ENCODE results near the gene CFAP97.
A peak's percentile ranks its signal among the peaks of the same experiment; 100 is the strongest.
"Not testable (repeated sequence)": the region's sequence is repeated elsewhere in the genome, so short reads cannot be mapped to it uniquely, and the experiment has no call there.

Gene CFAP97

GRCh38 chr4:185221912-185222311 lies 18.1 kb upstream of the CFAP97 start:
- DNase-seq (ENCODE audit: low read depth), result no peak

DNA sequence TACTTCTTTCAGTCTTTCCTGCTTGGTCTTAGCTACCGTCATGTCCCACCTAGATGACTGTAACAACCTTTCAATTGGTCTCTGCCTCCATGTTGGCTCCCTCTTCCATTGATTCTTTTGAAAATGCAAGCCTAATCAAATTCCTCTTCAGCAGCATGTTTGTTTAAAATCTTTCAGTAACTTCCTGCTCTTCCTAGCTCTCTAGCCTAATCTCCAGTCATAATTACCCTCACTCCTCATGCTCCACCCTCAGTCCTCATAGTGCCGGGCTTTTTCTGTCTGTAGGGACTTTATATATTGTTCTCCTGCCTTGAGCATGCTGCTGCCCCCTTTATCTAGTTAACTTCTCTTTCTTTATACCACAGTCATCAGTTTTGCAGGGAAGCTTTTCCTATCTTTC lies 17.7 kb upstream of the CFAP97 start:
- DNase-seq (ENCODE audit: low read depth), result no peak

DNA sequence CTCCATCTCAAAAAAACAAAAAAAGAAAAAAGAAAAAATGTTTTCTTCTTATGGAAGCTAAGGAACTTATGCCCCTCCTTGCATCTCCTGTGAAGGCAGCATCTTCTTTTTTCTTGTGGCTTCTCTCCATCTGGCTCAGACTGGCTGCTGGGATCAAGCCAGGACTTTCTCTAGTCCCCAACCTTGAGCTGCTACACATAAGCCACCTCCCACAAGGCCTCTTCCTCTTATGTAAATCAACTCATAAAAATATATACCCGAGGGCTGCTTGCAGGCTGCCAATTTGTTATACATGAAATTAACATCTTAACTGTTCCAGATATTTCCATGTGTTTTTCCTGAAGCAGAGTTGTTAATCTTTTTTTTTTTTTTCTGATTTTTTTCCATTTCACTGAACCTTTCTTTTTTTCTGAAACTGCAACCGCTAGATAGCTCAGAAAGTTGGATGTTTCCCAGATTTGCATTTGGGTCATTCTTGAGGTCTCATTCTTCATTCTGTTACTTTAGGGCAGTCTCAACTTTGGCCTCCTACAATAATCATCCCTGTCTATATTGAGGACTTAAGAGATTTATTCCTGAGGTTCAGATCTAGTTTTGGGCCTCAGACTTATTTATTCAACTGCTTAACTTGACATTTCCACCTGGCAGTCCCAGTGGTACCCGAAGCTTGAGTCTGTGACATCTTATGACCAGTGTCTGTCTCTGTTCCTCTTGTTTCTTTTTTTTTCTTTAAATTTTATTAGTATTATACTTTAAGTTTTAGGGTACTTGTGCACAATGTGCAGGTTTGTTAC lies 15.9 kb upstream of the CFAP97 start:
- no peak for DNase-seq (ENCODE audit: low read depth)

GRCh38 chr4:185218312-185218711 lies 14.5 kb upstream of the CFAP97 start:
- DNase-seq (ENCODE audit: low read depth), result no peak

DNA sequence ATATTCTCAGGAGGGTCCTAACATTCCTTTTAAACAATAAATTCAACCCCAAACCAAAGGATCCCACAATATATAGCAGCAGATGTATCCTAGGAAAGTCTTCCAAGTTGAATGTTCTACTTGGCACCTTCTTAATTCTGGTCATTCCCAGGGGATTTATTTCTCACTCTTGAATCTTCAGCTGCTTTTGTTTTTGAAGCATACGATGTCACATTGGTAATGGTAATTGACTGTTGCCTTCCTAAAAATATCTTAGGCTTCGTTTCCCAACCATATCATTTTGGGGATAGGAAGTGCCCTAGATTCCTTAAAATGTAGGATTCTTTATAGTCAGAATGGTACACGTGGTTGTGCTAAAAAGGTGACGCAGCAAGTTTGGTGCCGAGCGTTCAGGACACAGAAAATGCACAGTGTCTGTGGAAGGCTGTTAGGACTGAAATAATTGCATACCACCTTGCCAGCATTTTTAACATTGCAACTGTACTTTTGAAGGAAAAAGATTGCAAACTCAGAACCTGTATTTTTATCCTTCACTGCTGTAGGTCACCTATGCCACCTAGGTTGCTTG lies 13.7 kb upstream of the CFAP97 start:
- no peak for DNase-seq (ENCODE audit: low read depth)

GRCh38 chr4:185215261-185215660 lies 11.5 kb upstream of the CFAP97 start:
- DNase-seq (ENCODE audit: low read depth), result no peak

GRCh38 chr4:185213877-185214276 lies 10.1 kb upstream of the CFAP97 start:
- no peak for DNase-seq (ENCODE audit: low read depth)

- no peak for DNase-seq (ENCODE audit: low read depth)
Observed at GRCh38 chr4:185212581-185212980, 8.8 kb upstream of the CFAP97 start.

- DNase-seq (ENCODE audit: low read depth), result no peak
Observed at GRCh38 chr4:185211641-185212040, 7.8 kb upstream of the CFAP97 start.

- DNase-seq (ENCODE audit: low read depth), result no peak
Observed at GRCh38 chr4:185211035-185211434, 7.2 kb upstream of the CFAP97 start.

DNA sequence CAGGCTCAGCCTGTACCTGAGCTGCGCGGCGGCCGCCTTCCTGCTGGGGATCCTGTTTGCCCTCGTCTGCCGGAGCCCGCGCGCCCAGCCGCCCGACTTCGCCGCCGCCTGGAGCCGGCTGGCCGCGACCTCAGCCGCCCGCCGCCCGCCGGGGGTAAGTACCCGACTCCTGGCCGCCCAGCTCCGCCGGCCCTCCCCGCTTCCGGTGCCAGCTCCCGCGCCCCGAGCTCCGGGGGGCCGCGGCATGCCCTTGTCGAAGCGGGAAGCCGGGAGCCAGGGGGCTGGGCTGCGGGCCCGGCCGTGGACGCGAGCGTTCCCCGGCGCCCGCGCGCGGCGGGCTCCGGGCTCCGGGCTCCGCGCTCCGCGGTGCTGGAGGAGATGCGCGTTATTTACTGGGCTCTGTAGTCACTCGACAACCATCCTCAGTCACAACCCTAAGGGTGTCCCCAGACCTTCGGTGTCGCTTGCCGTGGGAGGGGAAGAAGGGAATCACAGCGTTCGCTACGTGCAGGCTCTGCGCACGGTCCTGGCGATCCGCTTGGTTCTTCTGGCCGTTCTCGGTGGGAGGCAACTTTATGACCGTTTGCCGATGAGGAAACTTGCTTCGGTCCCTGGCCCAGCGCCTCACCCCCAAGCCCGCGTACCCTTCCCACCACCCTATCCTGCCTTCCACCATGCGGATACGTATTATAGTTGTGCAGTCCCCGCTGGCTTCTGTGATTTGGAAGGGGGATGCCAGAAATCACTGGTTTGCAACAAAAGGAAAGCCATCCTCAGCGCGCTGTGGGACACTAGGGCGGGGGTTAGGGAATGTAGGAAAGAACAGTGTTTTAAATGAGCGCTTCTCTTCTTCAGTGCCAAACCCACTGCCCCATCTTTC lies 6.5 kb upstream of the CFAP97 start:
- DNase-seq (ENCODE audit: low read depth), result peak; percentile 19

DNA sequence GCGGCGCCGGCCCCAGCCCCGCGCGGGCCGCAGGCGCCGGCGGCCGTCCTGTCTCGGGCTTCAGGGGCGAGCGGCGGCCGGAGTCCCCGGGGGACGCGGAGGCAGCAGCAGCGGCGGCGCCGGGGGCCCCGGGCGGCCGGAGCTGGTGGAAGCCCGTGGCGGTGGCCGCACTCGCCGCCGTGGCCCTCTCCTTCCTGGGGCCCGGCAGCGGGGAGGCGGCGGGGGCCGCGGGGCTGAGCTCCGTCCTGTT lies 6.0 kb upstream of the CFAP97 start:
- DNase-seq (ENCODE audit: low read depth), result not testable (repeated sequence)

- peak; percentile 82 for DNase-seq (ENCODE audit: low read depth)
Observed at GRCh38 chr4:185209031-185209851, 5.4 kb upstream of the CFAP97 start, which contains the start of gene SNX25. SNX25 (plus strand) TSS chr4:185209598; CDS start chr4:185209827, 229 bp downstream.

- DNase-seq (ENCODE audit: low read depth), result no peak
Observed at GRCh38 chr4:185207466-185207865, 3.7 kb upstream of the CFAP97 start.

GRCh38 chr4:185205697-185206342 lies 2.0 kb upstream of the CFAP97 start:
- DNase-seq (ENCODE audit: low read depth), result no peak

GRCh38 chr4:185205073-185205472 lies 1.3 kb upstream of the CFAP97 start:
- DNase-seq (ENCODE audit: low read depth), result not testable (repeated sequence)

GRCh38 chr4:185204238-185204910 lies 574 bp upstream of the CFAP97 start:
- no peak for DNase-seq (ENCODE audit: low read depth)

- no peak for DNase-seq (ENCODE audit: low read depth)
Observed at GRCh38 chr4:185202984-185203485, 765 bp downstream of the CFAP97 start.

DNA sequence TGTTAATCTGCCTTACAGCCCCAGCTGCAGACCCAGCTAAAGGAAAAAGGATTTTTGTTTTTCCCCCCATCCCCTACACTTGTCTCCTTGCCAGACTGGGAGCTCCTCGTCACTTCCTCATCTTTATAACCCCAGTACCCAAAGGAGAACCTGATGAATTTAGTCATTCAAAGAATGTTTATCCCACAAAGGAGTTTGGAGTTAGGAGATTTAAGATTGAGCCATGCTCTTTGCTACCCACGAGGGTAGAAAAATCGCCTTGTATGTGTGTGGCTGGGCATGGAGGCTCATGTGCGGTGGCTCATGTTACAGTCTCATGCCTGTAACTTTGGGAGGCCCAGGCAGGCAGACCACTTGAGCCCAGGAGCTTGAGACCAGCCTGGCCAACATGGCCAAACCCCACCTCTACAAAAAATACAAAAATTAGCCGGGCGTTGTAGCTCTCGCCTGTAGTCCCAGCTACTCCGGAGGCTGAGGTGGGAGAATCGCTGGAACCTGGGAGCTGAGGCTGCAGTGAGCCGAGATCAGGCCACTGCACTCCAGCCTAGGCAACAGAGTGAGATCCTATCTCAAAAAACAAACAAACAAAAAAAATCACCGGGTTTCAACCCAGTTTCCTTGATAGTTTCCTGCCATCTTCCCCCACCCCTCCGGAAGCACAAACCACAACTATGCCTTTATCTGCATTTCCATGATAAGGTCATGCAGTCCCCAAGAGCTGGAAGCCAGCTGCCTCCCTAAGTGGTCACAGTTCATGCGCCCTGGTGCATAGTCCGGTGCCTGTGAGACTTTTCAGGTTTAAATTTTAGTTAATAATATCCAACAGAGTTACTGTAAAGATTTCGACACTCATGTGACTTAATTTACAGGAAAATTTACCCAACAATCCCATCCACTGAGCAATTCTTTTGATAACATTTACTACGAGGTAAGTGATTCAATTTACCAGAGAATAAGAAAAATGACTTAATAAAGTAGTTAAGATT lies 1.5 kb downstream of the CFAP97 start:
- DNase-seq (ENCODE audit: low read depth), result peak; percentile 73

- not testable (repeated sequence) for DNase-seq (ENCODE audit: low read depth)
Observed at GRCh38 chr4:185198189-185198588, 5.6 kb downstream of the CFAP97 start.

Measured in T-helper 22 cell (primary cell).